ENCODE results near the gene CREB5.

- TF ChIP-seq, protein P1, sequence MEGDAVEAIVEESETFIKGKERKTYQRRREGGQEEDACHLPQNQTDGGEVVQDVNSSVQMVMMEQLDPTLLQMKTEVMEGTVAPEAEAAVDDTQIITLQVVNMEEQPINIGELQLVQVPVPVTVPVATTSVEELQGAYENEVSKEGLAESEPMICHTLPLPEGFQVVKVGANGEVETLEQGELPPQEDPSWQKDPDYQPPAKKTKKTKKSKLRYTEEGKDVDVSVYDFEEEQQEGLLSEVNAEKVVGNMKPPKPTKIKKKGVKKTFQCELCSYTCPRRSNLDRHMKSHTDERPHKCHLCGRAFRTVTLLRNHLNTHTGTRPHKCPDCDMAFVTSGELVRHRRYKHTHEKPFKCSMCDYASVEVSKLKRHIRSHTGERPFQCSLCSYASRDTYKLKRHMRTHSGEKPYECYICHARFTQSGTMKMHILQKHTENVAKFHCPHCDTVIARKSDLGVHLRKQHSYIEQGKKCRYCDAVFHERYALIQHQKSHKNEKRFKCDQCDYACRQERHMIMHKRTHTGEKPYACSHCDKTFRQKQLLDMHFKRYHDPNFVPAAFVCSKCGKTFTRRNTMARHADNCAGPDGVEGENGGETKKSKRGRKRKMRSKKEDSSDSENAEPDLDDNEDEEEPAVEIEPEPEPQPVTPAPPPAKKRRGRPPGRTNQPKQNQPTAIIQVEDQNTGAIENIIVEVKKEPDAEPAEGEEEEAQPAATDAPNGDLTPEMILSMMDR (IDR thresholded peaks at IDR 0.05), result no peak
- TF ChIP-seq, protein P2, sequence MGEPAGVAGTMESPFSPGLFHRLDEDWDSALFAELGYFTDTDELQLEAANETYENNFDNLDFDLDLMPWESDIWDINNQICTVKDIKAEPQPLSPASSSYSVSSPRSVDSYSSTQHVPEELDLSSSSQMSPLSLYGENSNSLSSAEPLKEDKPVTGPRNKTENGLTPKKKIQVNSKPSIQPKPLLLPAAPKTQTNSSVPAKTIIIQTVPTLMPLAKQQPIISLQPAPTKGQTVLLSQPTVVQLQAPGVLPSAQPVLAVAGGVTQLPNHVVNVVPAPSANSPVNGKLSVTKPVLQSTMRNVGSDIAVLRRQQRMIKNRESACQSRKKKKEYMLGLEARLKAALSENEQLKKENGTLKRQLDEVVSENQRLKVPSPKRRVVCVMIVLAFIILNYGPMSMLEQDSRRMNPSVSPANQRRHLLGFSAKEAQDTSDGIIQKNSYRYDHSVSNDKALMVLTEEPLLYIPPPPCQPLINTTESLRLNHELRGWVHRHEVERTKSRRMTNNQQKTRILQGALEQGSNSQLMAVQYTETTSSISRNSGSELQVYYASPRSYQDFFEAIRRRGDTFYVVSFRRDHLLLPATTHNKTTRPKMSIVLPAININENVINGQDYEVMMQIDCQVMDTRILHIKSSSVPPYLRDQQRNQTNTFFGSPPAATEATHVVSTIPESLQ (CRISPR knock-in tag; IDR thresholded peaks at IDR 0.05), result no peak
- no peak for TF ChIP-seq JUN (CRISPR knock-in tag; IDR thresholded peaks at IDR 0.05)
- TF ChIP-seq IRF2 (CRISPR knock-in tag; IDR thresholded peaks at IDR 0.05; ENCODE audit: borderline replicate concordance, low read depth), result no peak
- no peak for TF ChIP-seq USF2 (CRISPR knock-in tag; IDR thresholded peaks at IDR 0.05)
- TF ChIP-seq NR2C2 (CRISPR knock-in tag; IDR thresholded peaks at IDR 0.05), result no peak
- TF ChIP-seq RORB (CRISPR knock-in tag; IDR thresholded peaks at IDR 0.05), result no peak
- TF ChIP-seq NFYB (CRISPR knock-in tag; conservative IDR thresholded peaks at IDR 0.05; ENCODE audit: low read depth), result no peak
- no peak for TF ChIP-seq ESRRA (CRISPR knock-in tag; IDR thresholded peaks at IDR 0.05; ENCODE audit: borderline replicate concordance)
- TF ChIP-seq, protein P3, sequence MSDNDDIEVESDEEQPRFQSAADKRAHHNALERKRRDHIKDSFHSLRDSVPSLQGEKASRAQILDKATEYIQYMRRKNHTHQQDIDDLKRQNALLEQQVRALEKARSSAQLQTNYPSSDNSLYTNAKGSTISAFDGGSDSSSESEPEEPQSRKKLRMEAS (CRISPR knock-in tag; IDR thresholded peaks at IDR 0.05), result no peak
Measured at GRCh38 chr7:28369523-28369922, 42.8 kb upstream of the CREB5 start.
